Measurements from ENCODE around the gene FAM210B. TPM values are rescaled to one million over a fixed set of nuclear protein-coding genes. Genes with fewer than 3 reads are reported as not detected.

FAM210B gene
- total and polyA plus RNA-seq, 2 of the 13 experiments (the other 11 are each of a cell fraction or from before 2014, with no cell fraction given) = 75.9 to 107 TPM

GRCh38 chr20:56392132-56392880 lies 33.5 kb downstream of the FAM210B start, which contains the start of the genes AURKA and CSTF1 (continued):
- TF ChIP-seq ZBED4 (CRISPR knock-in tag; IDR thresholded peaks at IDR 0.05; ENCODE audit: borderline replicate concordance) (peak; percentile 92), TBX2 (CRISPR knock-in tag; IDR thresholded peaks at IDR 0.05; ENCODE audit: borderline replicate concordance) (peak; percentile 96; the same call in 1 of the 2 replicates), ZNF263 (CRISPR knock-in tag; IDR thresholded peaks at IDR 0.05) (peak; percentile 82), CSRNP2 (CRISPR knock-in tag; conservative IDR thresholded peaks at IDR 0.05; ENCODE audit: low read depth) (0 out of 2 replicates have a peak, but pooled peaks have one; percentile 24), KDM5A (IDR thresholded peaks at IDR 0.05; ENCODE audit: borderline replicate concordance, low read length) (peak; percentile 86; the same call in 1 of the 2 replicates), ZNF557 (CRISPR knock-in tag; IDR thresholded peaks at IDR 0.05) (peak; percentile 96), EED (CRISPR knock-in tag; IDR thresholded peaks at IDR 0.05) (no peak), ZNF776 (CRISPR knock-in tag; IDR thresholded peaks at IDR 0.05) (no peak; the same call in none of the 2 replicates), TBP (CRISPR knock-in tag; IDR thresholded peaks at IDR 0.05) (peak; percentile 78), HOXA7 (CRISPR knock-in tag; IDR thresholded peaks at IDR 0.05) (0 out of 2 replicates have a peak, but pooled peaks have one; percentile 74), SP140L (CRISPR knock-in tag; IDR thresholded peaks at IDR 0.05; ENCODE audit: borderline replicate concordance) (peak; percentile 94; the same call in 1 of the 2 replicates), PCBP1 (IDR thresholded peaks at IDR 0.05; ENCODE audit: borderline replicate concordance, low read depth, low read length) (0 out of 2 replicates have a peak, but pooled peaks have one; percentile 76)
- TF ChIP-seq, protein P1, sequence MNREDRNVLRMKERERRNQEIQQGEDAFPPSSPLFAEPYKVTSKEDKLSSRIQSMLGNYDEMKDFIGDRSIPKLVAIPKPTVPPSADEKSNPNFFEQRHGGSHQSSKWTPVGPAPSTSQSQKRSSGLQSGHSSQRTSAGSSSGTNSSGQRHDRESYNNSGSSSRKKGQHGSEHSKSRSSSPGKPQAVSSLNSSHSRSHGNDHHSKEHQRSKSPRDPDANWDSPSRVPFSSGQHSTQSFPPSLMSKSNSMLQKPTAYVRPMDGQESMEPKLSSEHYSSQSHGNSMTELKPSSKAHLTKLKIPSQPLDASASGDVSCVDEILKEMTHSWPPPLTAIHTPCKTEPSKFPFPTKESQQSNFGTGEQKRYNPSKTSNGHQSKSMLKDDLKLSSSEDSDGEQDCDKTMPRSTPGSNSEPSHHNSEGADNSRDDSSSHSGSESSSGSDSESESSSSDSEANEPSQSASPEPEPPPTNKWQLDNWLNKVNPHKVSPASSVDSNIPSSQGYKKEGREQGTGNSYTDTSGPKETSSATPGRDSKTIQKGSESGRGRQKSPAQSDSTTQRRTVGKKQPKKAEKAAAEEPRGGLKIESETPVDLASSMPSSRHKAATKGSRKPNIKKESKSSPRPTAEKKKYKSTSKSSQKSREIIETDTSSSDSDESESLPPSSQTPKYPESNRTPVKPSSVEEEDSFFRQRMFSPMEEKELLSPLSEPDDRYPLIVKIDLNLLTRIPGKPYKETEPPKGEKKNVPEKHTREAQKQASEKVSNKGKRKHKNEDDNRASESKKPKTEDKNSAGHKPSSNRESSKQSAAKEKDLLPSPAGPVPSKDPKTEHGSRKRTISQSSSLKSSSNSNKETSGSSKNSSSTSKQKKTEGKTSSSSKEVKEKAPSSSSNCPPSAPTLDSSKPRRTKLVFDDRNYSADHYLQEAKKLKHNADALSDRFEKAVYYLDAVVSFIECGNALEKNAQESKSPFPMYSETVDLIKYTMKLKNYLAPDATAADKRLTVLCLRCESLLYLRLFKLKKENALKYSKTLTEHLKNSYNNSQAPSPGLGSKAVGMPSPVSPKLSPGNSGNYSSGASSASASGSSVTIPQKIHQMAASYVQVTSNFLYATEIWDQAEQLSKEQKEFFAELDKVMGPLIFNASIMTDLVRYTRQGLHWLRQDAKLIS (CRISPR knock-in tag; IDR thresholded peaks at IDR 0.05) = peak; percentile 80; the same call in 1 of the 2 replicates
- TF ChIP-seq, protein P2, sequence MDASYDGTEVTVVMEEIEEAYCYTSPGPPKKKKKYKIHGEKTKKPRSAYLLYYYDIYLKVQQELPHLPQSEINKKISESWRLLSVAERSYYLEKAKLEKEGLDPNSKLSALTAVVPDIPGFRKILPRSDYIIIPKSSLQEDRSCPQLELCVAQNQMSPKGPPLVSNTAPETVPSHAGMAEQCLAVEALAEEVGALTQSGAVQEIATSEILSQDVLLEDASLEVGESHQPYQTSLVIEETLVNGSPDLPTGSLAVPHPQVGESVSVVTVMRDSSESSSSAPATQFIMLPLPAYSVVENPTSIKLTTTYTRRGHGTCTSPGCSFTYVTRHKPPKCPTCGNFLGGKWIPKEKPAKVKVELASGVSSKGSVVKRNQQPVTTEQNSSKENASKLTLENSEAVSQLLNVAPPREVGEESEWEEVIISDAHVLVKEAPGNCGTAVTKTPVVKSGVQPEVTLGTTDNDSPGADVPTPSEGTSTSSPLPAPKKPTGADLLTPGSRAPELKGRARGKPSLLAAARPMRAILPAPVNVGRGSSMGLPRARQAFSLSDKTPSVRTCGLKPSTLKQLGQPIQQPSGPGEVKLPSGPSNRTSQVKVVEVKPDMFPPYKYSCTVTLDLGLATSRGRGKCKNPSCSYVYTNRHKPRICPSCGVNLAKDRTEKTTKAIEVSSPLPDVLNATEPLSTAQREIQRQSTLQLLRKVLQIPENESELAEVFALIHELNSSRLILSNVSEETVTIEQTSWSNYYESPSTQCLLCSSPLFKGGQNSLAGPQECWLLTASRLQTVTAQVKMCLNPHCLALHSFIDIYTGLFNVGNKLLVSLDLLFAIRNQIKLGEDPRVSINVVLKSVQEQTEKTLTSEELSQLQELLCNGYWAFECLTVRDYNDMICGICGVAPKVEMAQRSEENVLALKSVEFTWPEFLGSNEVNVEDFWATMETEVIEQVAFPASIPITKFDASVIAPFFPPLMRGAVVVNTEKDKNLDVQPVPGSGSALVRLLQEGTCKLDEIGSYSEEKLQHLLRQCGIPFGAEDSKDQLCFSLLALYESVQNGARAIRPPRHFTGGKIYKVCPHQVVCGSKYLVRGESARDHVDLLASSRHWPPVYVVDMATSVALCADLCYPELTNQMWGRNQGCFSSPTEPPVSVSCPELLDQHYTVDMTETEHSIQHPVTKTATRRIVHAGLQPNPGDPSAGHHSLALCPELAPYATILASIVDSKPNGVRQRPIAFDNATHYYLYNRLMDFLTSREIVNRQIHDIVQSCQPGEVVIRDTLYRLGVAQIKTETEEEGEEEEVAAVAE (CRISPR knock-in tag; IDR thresholded peaks at IDR 0.05; ENCODE audit: borderline replicate concordance) = peak; percentile 91; the same call in 1 of the 2 replicates
